Measurements from ENCODE around the gene XRN2.

XRN2 gene

GRCh38 chr20:21430020-21430419 is 126.9 kb downstream of the XRN2 start:
- DNase-seq (ENCODE audit: low read depth) = no peak

- no peak for DNase-seq (ENCODE audit: low read depth)
Measured at GRCh38 chr20:21432911-21433310, 129.8 kb downstream of the XRN2 start.

GRCh38 chr20:21433329-21433890 is 130.3 kb downstream of the XRN2 start:
- DNase-seq (ENCODE audit: low read depth) = no peak

- no peak for DNase-seq (ENCODE audit: low read depth)
Measured at GRCh38 chr20:21435576-21435975, 132.4 kb downstream of the XRN2 start.

GRCh38 chr20:21436205-21436604 is 133.1 kb downstream of the XRN2 start:
- no peak for DNase-seq (ENCODE audit: low read depth)

- DNase-seq (ENCODE audit: low read depth) = no peak
Measured at GRCh38 chr20:21437248-21437647, 134.1 kb downstream of the XRN2 start.

GRCh38 chr20:21437816-21438215 is 134.7 kb downstream of the XRN2 start:
- no peak for DNase-seq (ENCODE audit: low read depth)
